Activated CD4-positive, alpha-beta T cell treated with anti-CD3 and anti-CD28 coated beads, Interleukin-2, amount 10 ng/mL, durations not matched to agents 24 days and 14 days (primary cell): ENCODE measurements around the gene SCN1B. TPM values are rescaled to one million over a fixed set of nuclear protein-coding genes. Genes with fewer than 3 reads are reported as not detected.
A peak's percentile ranks its signal among the peaks of the same experiment; 100 is the strongest.
"Not testable (repeated sequence)": the region's sequence is repeated elsewhere in the genome, so short reads cannot be mapped to it uniquely, and the experiment has no call there.

Source experiments
- DNase-seq: peaks from one replicate; pipeline ENCODE4 v3.0.0; 2022
- H3K27ac Mint-ChIP-seq: one replicate; pipeline ENCODE4 v1.8.0; 2022; ENCODE audit warnings: mild to moderate bottlenecking, mixed read lengths
- H3K27me3 Mint-ChIP-seq: one replicate; pipeline ENCODE4 v1.8.0; 2022; ENCODE audit warnings: mixed read lengths
- H3K36me3 Mint-ChIP-seq: one replicate; pipeline ENCODE4 v1.8.0; 2022; ENCODE audit warnings: low read depth, mild to moderate bottlenecking, mixed read lengths
- H3K4me1 Mint-ChIP-seq: one replicate; pipeline ENCODE4 v1.8.0; 2021; ENCODE audit warnings: mixed read lengths
- H3K4me3 Mint-ChIP-seq: one replicate; pipeline ENCODE4 v1.8.0; 2022; ENCODE audit warnings: mild to moderate bottlenecking, moderate library complexity, mixed read lengths
- H3K9me3 Mint-ChIP-seq: one replicate; pipeline ENCODE4 v1.8.0; 2021; ENCODE audit warnings: mixed read lengths
- intact Hi-C: fragments of 100-400 bp; cut with micrococcal nuclease; formaldehyde crosslinking; loops from one replicate; pipeline ENCODE4 v1.15.1; 2023
- total RNA-seq: library from RNA; stranded (reverse); gene quantifications from 2 replicates; pipeline ENCODE4 v1.2.3, GENCODE V29; 2022

Gene SCN1B
- total RNA-seq, 1 donor from 2014 or later: 0.96 TPM

DNA sequence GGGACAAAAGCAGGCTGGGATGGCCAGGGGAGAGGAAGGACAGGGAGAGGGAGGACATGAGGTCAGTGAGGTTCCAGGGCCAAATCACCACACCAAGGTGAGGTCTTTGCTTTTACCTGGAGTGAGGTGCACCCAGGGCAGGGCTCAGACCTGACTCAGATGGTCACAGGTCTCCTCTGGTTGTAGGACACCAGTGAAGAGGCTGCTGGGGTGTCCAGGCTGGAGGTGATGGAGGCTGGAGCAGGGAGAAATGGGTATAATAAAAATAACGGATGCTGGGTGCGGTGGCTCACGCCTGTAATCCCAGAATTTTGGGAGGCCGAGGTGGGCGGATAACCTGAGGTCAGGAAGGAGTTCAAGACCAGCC is 23.3 kb upstream of the SCN1B start:
- intact Hi-C loops: no loop called here
- H3K27ac Mint-ChIP-seq: no peak overlapping the region
- no peak overlapping the region for H3K4me3 Mint-ChIP-seq
- no peaks in the 10 kb centered on the region for H3K27me3 Mint-ChIP-seq
- peaks cover 47% of the 10 kb centered on the region for H3K36me3 Mint-ChIP-seq
- no peak for DNase-seq
- no peaks in the 10 kb centered on the region for H3K9me3 Mint-ChIP-seq
- H3K4me1 Mint-ChIP-seq: peaks cover 36% of the 10 kb centered on the region

GRCh38 chr19:35007427-35007826 is 22.8 kb upstream of the SCN1B start:
- intact Hi-C loops, DNase-seq, H3K4me3 Mint-ChIP-seq, H3K27ac Mint-ChIP-seq, H3K9me3 Mint-ChIP-seq, H3K27me3 Mint-ChIP-seq: not testable (repeated sequence)
- Mint-ChIP-seq H3K36me3 (peaks cover 47% of the 10 kb centered on the region), H3K4me1 (peaks cover 36% of the 10 kb centered on the region)

DNA sequence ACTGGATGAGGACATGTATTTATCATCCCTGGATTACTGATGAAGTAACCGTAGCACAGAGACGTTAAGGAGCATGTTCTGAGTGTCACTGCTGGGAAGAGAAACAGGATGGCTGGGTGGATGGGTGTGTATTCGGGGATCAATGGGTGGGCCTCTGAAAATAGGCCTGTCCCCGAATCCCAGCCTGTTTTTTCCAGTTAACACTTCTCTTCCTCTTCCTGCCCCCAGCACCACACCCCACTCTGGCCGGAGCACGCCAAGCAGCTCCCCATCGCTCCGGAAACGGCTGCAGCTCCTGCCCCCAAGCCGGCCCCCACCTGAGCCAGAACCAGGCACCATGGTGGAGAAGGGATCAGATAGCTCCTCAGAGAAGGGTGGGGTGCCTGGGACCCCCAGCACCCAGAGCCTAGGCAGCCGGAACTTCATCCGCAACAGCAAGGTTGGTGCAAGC is 21.4 kb upstream of the SCN1B start:
- no peak for DNase-seq
- Mint-ChIP-seq H3K27me3 (no peaks in the 10 kb centered on the region), H3K4me3 (no peak overlapping the region), H3K9me3 (no peaks in the 10 kb centered on the region), H3K36me3 (peaks cover 51% of the 10 kb centered on the region), H3K4me1 (peaks cover 38% of the 10 kb centered on the region), H3K27ac (no peak overlapping the region)
- intact Hi-C loops: no loop called here

- no peaks in the 10 kb centered on the region for H3K9me3 Mint-ChIP-seq
- peak overlapping the region; percentile 37 for H3K27ac Mint-ChIP-seq
- peaks cover 54% of the 10 kb centered on the region for H3K36me3 Mint-ChIP-seq
- DNase-seq: no peak
- no peak overlapping the region for H3K4me3 Mint-ChIP-seq
- peaks cover 42% of the 10 kb centered on the region for H3K4me1 Mint-ChIP-seq
- intact Hi-C loops: no loop called here
- no peaks in the 10 kb centered on the region for H3K27me3 Mint-ChIP-seq
These were observed 20.6 kb upstream of the SCN1B start for GRCh38 chr19:35009424-35010415.

- no peak overlapping the region for H3K4me3 Mint-ChIP-seq
- DNase-seq: no peak
- H3K36me3 Mint-ChIP-seq: peaks cover 60% of the 10 kb centered on the region
- peaks cover 41% of the 10 kb centered on the region for H3K4me1 Mint-ChIP-seq
- H3K27me3 Mint-ChIP-seq: no peaks in the 10 kb centered on the region
- H3K27ac Mint-ChIP-seq: no peak overlapping the region
- intact Hi-C loops: no loop called here
- H3K9me3 Mint-ChIP-seq: no peaks in the 10 kb centered on the region
These were observed 19.1 kb upstream of the SCN1B start for GRCh38 chr19:35011091-35011689.

DNA sequence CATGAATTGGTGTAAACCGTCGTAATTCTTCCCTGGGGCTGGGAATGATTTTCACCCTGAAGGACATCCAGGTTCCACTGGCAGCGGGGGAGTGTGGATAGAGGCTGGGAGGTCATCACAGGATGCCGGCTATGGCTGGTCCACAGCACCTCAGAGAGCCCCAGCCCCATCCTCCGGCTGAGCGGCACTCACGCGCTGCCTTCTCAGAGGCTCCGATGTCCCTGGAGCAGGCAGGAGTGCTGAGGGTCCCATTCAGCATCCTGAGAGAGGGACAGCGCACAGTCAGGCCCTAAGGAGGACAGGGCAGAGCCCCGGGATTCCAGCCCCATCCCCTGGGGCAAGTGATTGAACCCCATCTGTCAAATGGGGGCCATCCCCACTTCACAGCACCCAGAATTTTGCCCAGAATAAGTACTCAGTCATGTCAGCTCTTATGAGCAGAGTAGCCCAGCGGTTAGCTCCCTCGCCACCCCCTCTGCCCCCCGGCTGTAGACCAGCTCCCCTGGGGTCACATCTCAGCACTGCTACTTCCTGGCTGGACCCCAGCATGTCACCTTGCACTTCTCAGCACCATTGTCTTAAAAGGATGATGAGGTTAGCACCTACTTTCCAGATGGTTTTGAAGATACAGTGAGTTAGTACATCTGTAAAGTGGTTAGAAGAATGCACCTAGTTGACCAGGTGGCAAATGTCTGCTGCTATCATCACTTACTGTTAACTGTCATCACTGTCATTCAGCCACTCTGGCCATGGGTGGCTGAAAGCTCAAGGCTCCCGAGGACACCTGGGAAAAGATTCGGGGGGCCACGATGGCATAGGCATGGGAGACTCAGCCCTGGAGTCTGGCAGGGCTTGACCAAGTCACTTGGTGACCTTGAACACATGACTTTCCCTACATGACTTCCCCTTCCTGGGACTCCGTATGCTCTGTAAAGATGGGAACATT is 18.3 kb upstream of the SCN1B start:
- H3K27me3 Mint-ChIP-seq: no peaks in the 10 kb centered on the region
- peaks cover 36% of the 10 kb centered on the region for H3K4me1 Mint-ChIP-seq
- DNase-seq: no peak
- no peaks in the 10 kb centered on the region for H3K9me3 Mint-ChIP-seq
- H3K4me3 Mint-ChIP-seq: no peak overlapping the region
- peaks cover 56% of the 10 kb centered on the region for H3K36me3 Mint-ChIP-seq
- intact Hi-C loops: no loop called here
- H3K27ac Mint-ChIP-seq: no peak overlapping the region

DNA sequence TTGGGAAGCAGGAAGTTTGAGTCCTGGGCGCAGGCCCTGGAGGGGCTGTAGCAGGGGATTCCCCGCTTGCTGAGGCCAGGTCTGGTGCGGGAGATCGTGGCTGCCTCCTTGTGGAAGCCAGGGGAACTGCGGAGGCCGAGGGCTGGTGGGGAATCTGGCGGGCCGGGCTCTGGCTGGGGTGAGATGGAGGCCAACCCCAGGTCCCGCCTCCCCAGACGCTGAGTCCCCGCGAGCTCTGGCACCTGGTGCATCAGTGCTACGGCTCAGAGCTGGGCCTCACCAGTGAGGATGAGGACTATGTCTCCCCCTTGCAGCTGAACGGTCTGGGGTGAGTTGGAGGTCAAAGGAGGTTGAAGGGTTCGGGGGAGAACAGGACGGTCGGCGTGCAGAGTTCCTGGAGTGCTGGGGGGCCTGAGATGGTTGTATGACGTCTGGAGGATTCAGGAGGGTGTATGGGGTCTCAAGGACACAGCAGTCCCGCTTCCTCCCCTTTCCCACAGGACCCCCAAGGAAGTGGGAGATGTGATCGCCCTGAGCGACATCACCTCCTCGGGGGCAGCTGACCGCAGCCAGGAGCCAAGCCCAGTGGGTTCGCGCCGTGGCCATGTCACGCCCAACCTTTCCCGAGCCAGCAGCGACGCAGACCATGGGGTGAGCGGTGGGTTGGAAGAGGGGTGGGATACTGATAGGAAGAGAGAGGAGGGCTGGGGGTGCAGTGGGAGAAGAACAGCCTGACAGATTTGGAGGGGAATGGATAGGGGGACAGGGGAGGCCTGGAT is 17.0 kb upstream of the SCN1B start:
- peak overlapping the region; percentile 84 for H3K27ac Mint-ChIP-seq
- intact Hi-C loops: loop anchor here (1.0 kb wide), 1 partner anchor 40 kb away; no protein-coding TSS in a partner anchor
- H3K27me3 Mint-ChIP-seq: no peaks in the 10 kb centered on the region
- H3K36me3 Mint-ChIP-seq: peaks cover 66% of the 10 kb centered on the region
- no peaks in the 10 kb centered on the region for H3K9me3 Mint-ChIP-seq
- DNase-seq: peak; percentile 93
- peak overlapping the region; percentile 67 for H3K4me3 Mint-ChIP-seq
- peaks cover 38% of the 10 kb centered on the region for H3K4me1 Mint-ChIP-seq

- peak; percentile 88 for DNase-seq
- no peaks in the 10 kb centered on the region for H3K9me3 Mint-ChIP-seq
- peaks cover 40% of the 10 kb centered on the region for H3K4me1 Mint-ChIP-seq
- peak overlapping the region; percentile 84 for H3K27ac Mint-ChIP-seq
- peaks cover 70% of the 10 kb centered on the region for H3K36me3 Mint-ChIP-seq
- H3K4me3 Mint-ChIP-seq: peak overlapping the region; percentile 73
- H3K27me3 Mint-ChIP-seq: no peaks in the 10 kb centered on the region
- intact Hi-C loops: loop anchor here (1.0 kb wide), 1 partner anchor 41 kb away; no protein-coding TSS in a partner anchor
These were observed 16.2 kb upstream of the SCN1B start for GRCh38 chr19:35013820-35014754.

DNA sequence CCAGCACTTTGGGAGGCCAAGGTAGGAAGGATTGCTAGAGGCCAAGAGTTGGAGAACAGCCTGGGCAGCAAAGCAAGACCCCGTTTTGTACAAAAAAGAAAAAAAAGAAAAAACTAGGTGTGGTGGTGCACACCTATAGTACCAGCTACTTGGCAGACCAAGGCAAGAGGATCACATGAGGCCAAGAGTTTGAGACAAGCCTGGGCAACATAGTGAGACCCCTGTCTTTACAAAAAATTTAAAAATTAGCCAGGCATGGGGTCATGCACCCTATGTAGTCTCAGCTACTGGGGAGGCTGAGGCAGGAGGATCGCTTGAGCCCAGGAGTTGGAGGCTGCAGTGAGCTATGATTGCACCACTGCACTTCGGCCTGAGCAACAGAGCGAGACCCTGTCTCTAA is 15.5 kb upstream of the SCN1B start:
- intact Hi-C loops, H3K4me3 Mint-ChIP-seq, H3K9me3 Mint-ChIP-seq, DNase-seq, H3K27me3 Mint-ChIP-seq: not testable (repeated sequence)
- peak overlapping the region; percentile 81 for H3K27ac Mint-ChIP-seq
- peaks cover 40% of the 10 kb centered on the region for H3K4me1 Mint-ChIP-seq
- peaks cover 69% of the 10 kb centered on the region for H3K36me3 Mint-ChIP-seq

- intact Hi-C loops: no loop called here
- no peak overlapping the region for H3K27ac Mint-ChIP-seq
- DNase-seq: no peak
- H3K4me1 Mint-ChIP-seq: peaks cover 40% of the 10 kb centered on the region
- H3K27me3 Mint-ChIP-seq: no peaks in the 10 kb centered on the region
- peaks cover 69% of the 10 kb centered on the region for H3K36me3 Mint-ChIP-seq
- no peak overlapping the region for H3K4me3 Mint-ChIP-seq
- H3K9me3 Mint-ChIP-seq: no peaks in the 10 kb centered on the region
These were observed 14.9 kb upstream of the SCN1B start for GRCh38 chr19:35015270-35015953.

DNA sequence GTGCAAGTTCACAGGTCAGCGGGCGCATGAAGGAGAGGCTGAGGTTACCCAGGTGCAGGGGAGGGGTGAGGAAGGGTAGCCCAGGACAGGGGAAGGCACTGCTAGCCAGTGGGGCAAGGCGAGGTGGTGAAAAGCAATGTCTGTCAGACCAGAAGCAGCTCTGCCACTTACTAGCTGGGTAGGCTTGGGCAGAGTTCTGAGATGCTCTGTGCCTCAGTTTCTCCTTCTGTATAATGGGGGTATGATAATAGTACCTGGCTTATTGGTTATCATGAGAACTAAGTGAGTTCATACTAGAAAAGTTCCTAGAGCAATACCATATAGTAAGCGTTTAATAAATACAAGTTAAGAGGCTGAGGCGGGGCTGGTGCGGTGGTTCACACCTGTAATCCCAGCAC is 14.3 kb upstream of the SCN1B start:
- H3K4me3 Mint-ChIP-seq: no peak overlapping the region
- H3K27ac Mint-ChIP-seq: no peak overlapping the region
- H3K36me3 Mint-ChIP-seq: peaks cover 70% of the 10 kb centered on the region
- H3K4me1 Mint-ChIP-seq: peaks cover 40% of the 10 kb centered on the region
- H3K27me3 Mint-ChIP-seq: no peaks in the 10 kb centered on the region
- H3K9me3 Mint-ChIP-seq: no peaks in the 10 kb centered on the region
- intact Hi-C loops: no loop called here
- no peak for DNase-seq

DNA sequence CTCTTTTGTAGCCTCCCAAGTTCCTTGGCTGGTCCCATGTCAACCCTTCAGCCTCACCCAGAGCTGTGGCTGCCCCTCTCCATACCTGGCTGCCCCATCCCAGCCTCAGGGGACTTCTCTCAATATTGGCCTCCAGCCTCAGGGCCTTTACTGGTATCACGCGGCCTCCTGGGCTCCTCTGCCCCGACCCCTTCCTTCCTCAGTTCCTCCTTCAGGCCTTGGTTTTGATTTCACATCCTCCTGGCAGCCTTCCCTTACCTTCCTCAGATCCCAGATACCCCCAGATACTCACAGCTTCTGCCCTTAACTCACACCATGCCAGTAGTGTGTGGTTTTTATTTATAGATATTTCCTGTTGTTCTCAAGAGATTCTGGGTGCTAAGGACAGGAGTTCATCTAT is 12.8 kb upstream of the SCN1B start:
- Mint-ChIP-seq H3K27ac (peak overlapping the region; percentile 43), H3K27me3 (no peaks in the 10 kb centered on the region), H3K4me1 (peaks cover 28% of the 10 kb centered on the region), H3K4me3 (no peak overlapping the region), H3K9me3 (no peaks in the 10 kb centered on the region), H3K36me3 (peaks cover 69% of the 10 kb centered on the region)
- intact Hi-C loops: no loop called here
- no peak for DNase-seq
